ENCODE results near the gene OSGEP.

DNA sequence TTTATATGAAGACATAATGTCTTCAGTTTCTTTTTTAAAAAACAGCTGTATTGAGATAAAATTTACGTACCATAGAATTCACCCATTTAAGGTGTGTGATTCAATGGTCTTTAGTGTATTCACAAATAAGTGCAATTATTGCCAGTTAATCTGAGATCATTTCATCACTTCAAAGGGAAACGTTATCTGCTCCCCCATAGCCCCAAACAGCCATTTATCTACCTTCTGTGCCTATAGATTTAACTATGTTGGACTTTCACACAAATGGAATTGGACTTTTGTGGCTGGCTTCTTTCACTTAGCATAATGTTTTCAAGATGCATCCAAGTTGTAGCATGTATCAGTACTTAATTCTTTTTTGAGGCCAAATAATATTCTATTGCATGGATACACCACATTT lies 24.3 kb upstream of the OSGEP start:
- TF ChIP-seq CTCF (IDR thresholded peaks at IDR 0.05) (no peak), POLR2A (IDR thresholded peaks at IDR 0.05) (no peak), POLR2AphosphoS5 (IDR thresholded peaks at IDR 0.05) (no peak), EP300 (IDR thresholded peaks at IDR 0.05) (no peak)
